Ovary (tissue), 3 donors: Measurements from ENCODE around the gene USP51.
"Not testable (repeated sequence)": the region's sequence is repeated elsewhere in the genome, so short reads cannot be mapped to it uniquely, and the experiment has no call there.

Source experiments
- EP300 ChIP-seq: sonication (generic); formaldehyde crosslinking; IDR thresholded peaks from one replicate; pipeline ENCODE4 v1.6.1; 2017; ENCODE audit warnings: antibody characterized with exemption
- TF ChIP-seq, protein P1 (sequence below), 3 donors: fragments of 450-650 bp in 2 of 3; fragments of 200-600 bp in 1 of 3; IDR thresholded peaks; one replicate each; pipeline versions ENCODE4 v1.5.1 to v1.8.0; 2016 to 2022; ENCODE audit warnings: antibody characterized with exemption in 3 of 3, mild to moderate bottlenecking in 1 of 3
- donor health status: DM: no; HTN: no; CAD: no.

DNA sequence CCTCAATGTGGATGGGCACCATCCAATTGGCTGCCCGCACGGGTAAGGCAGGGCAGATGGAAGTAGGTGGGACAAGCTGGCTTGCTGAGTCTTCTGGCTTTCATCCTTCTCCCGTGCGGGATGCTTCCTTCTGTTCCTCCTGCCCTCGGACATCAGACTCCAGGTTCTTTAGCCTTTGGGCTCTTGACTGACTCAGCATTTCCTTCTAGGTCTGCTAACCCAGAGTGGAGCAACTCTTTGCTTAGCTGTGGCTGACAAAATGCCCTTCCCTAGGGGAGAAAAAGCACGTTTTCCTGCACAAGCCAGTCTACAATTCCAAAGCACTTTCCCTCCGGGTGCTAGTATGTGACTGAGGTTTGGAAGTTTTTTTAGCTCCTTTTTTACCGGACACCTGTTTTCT is 9.7 kb downstream of the USP51 start:
- TF ChIP-seq, protein P1, sequence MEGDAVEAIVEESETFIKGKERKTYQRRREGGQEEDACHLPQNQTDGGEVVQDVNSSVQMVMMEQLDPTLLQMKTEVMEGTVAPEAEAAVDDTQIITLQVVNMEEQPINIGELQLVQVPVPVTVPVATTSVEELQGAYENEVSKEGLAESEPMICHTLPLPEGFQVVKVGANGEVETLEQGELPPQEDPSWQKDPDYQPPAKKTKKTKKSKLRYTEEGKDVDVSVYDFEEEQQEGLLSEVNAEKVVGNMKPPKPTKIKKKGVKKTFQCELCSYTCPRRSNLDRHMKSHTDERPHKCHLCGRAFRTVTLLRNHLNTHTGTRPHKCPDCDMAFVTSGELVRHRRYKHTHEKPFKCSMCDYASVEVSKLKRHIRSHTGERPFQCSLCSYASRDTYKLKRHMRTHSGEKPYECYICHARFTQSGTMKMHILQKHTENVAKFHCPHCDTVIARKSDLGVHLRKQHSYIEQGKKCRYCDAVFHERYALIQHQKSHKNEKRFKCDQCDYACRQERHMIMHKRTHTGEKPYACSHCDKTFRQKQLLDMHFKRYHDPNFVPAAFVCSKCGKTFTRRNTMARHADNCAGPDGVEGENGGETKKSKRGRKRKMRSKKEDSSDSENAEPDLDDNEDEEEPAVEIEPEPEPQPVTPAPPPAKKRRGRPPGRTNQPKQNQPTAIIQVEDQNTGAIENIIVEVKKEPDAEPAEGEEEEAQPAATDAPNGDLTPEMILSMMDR (IDR thresholded peaks at IDR 0.05): not testable (repeated sequence)
- TF ChIP-seq EP300: not testable (repeated sequence)
